SK-N-SH treated with all-trans-retinoic acid at 6 μM for 48 hours (cell line): ENCODE measurements around the gene ALG9.

ENCODE experiments used
- ATAC-seq: fragments of 200-7000 bp; cut with Tn5 transposase; 3 replicates; pipeline ENCODE4 v1.9.1; 2020; ENCODE audit warnings: mild to moderate bottlenecking, moderate library complexity
- ARNTL ChIP-seq: fragments of 450-650 bp; formaldehyde crosslinking; IDR thresholded peaks from 2 replicates; pipeline ENCODE4 v1.5.0; 2020; ENCODE audit warnings: low read depth, mild to moderate bottlenecking, moderate library complexity, borderline replicate concordance
- BACH2 ChIP-seq: fragments of 250-450 bp; sonication (Bioruptor Pico); IDR thresholded peaks from 2 replicates; pipeline ENCODE4 v1.9.0; 2021; ENCODE audit warnings: mild to moderate bottlenecking, borderline replicate concordance
- CREB5 ChIP-seq: fragments of 250-450 bp; sonication (Bioruptor Pico); IDR thresholded peaks from 2 replicates; pipeline ENCODE4 v1.5.1; 2020; ENCODE audit warnings: low read depth, mild to moderate bottlenecking, moderate library complexity
- CSDC2 ChIP-seq: fragments of 250-450 bp; sonication (Bioruptor Pico); IDR thresholded peaks from 2 replicates; pipeline ENCODE4 v1.5.0; 2020; ENCODE audit warnings: mild to moderate bottlenecking, moderate library complexity
- CSRNP3 ChIP-seq: fragments of 250-450 bp; sonication (Bioruptor Pico); IDR thresholded peaks from 2 replicates; pipeline ENCODE4 v1.5.1; 2021; ENCODE audit warnings: mild to moderate bottlenecking, moderate library complexity
- ESRRG ChIP-seq: fragments of 250-450 bp; sonication (Bioruptor Pico); IDR thresholded peaks from 2 replicates; pipeline ENCODE4 v1.6.1; 2021; ENCODE audit warnings: mild to moderate bottlenecking
- GLIS3 ChIP-seq: fragments of 250-450 bp; sonication (Bioruptor Pico); IDR thresholded peaks from 2 replicates; pipeline ENCODE4 v1.5.0; 2020; ENCODE audit warnings: mild to moderate bottlenecking, moderate library complexity
- ISL1 ChIP-seq: fragments of 250-450 bp; sonication (Bioruptor Pico); IDR thresholded peaks from 2 replicates; pipeline ENCODE4 v2.1.2; 2022; ENCODE audit warnings: mild to moderate bottlenecking, moderate library complexity
- OSR1 ChIP-seq: fragments of 250-450 bp; sonication (Bioruptor Pico); IDR thresholded peaks from 2 replicates; pipeline ENCODE4 v1.8.0; 2022; ENCODE audit warnings: moderate library complexity, mild to moderate bottlenecking, inconsistent platforms
- PATZ1 ChIP-seq: fragments of 250-450 bp; sonication (Bioruptor Pico); IDR thresholded peaks from 2 replicates; pipeline ENCODE4 v1.8.0; 2020; ENCODE audit warnings: mild to moderate bottlenecking, moderate library complexity, borderline replicate concordance
- POU6F1 ChIP-seq: fragments of 250-450 bp; sonication (Bioruptor Pico); IDR thresholded peaks from 2 replicates; pipeline ENCODE4 v1.8.0; 2021; ENCODE audit warnings: low read depth, mild to moderate bottlenecking, moderate library complexity, borderline replicate concordance
- PPARA ChIP-seq: fragments of 250-450 bp; sonication (Bioruptor Pico); IDR thresholded peaks from 2 replicates; pipeline ENCODE4 v1.5.0; 2020; ENCODE audit warnings: mild to moderate bottlenecking, borderline replicate concordance
- RARB ChIP-seq: fragments of 250-450 bp; sonication (Bioruptor Pico); IDR thresholded peaks from 2 replicates; pipeline ENCODE4 v1.8.0; 2021; ENCODE audit warnings: mild to moderate bottlenecking, moderate library complexity
- SNAI2 ChIP-seq: fragments of 250-450 bp; sonication (Bioruptor Pico); IDR thresholded peaks from 2 replicates; pipeline ENCODE4 v1.5.0; 2020; ENCODE audit warnings: mild to moderate bottlenecking, moderate library complexity
- TOX ChIP-seq: fragments of 250-450 bp; sonication (Bioruptor Pico); IDR thresholded peaks from 2 replicates; pipeline ENCODE4 v1.8.0; 2021; ENCODE audit warnings: mild to moderate bottlenecking, moderate library complexity, borderline replicate concordance
- TSHZ2 ChIP-seq: fragments of 250-450 bp; sonication (Bioruptor Pico); IDR thresholded peaks from 2 replicates; pipeline ENCODE4 v1.5.0; 2020; ENCODE audit warnings: mild to moderate bottlenecking, moderate library complexity
- ZC3H10 ChIP-seq: fragments of 250-450 bp; sonication (Bioruptor Pico); IDR thresholded peaks from 2 replicates; pipeline ENCODE4 v1.5.1; 2021; ENCODE audit warnings: mild to moderate bottlenecking, moderate library complexity
- ZFP3 ChIP-seq: fragments of 250-450 bp; sonication (Bioruptor Pico); IDR thresholded peaks from 2 replicates; pipeline ENCODE4 v1.5.0; 2020; ENCODE audit warnings: mild to moderate bottlenecking, moderate library complexity
- ZFP30 ChIP-seq: fragments of 450-650 bp; formaldehyde crosslinking; IDR thresholded peaks from 2 replicates; pipeline ENCODE4 v1.5.0; 2022; ENCODE audit warnings: mild to moderate bottlenecking, moderate library complexity
- ZNF565 ChIP-seq: fragments of 450-650 bp; formaldehyde crosslinking; conservative IDR thresholded peaks from 2 replicates; pipeline ENCODE4 v1.5.0; 2020; ENCODE audit warnings: low read depth, mild to moderate bottlenecking, moderate library complexity
- ZNF70 ChIP-seq: fragments of 450-650 bp; formaldehyde crosslinking; IDR thresholded peaks from 2 replicates; pipeline ENCODE4 v1.5.0; 2020; ENCODE audit warnings: mild to moderate bottlenecking, moderate library complexity
- ZNF8 ChIP-seq: fragments of 450-650 bp; formaldehyde crosslinking; IDR thresholded peaks from 2 replicates; pipeline ENCODE4 v1.5.0; 2020; ENCODE audit warnings: mild to moderate bottlenecking, moderate library complexity

ALG9 gene

GRCh38 chr11:111855506-111855905, 15.9 kb downstream of the ALG9 start:
- TF ChIP-seq CSDC2 (CRISPR knock-in tag) (no peak), ARNTL (CRISPR knock-in tag) (no peak), TSHZ2 (CRISPR knock-in tag) (no peak), PATZ1 (CRISPR knock-in tag) (no peak), RARB (CRISPR knock-in tag) (no peak), ZNF8 (no peak), BACH2 (CRISPR knock-in tag) (no peak), ESRRG (CRISPR knock-in tag) (no peak), PPARA (CRISPR knock-in tag) (no peak), ZFP3 (CRISPR knock-in tag) (no peak), TOX (CRISPR knock-in tag) (no peak), ZC3H10 (CRISPR knock-in tag) (no peak), CSRNP3 (CRISPR knock-in tag) (no peak), SNAI2 (no peak), ZNF565 (CRISPR knock-in tag) (no peak), OSR1 (CRISPR knock-in tag) (no peak), ZFP30 (CRISPR knock-in tag) (no peak), CREB5 (CRISPR knock-in tag) (no peak), ISL1 (no peak), POU6F1 (CRISPR knock-in tag) (no peak)

GRCh38 chr11:111852103-111852502, 19.3 kb downstream of the ALG9 start:
- no peak for TF ChIP-seq ARNTL (CRISPR knock-in tag)
- no peak for ATAC-seq

More at GRCh38 chr11:111855506-111855905, 15.9 kb downstream of the ALG9 start:
- no peak for ATAC-seq

- no peak for TF ChIP-seq RARB (CRISPR knock-in tag)
- ATAC-seq = peak; percentile 65
These were observed 19.7 kb downstream of the ALG9 start for GRCh38 chr11:111851636-111852035.

- TF ChIP-seq ZFP30 (CRISPR knock-in tag) = no peak
- TF ChIP-seq RARB (CRISPR knock-in tag) = no peak
- TF ChIP-seq ARNTL (CRISPR knock-in tag) = no peak
- no peak for TF ChIP-seq CSDC2 (CRISPR knock-in tag)
- no peak for TF ChIP-seq GLIS3
- TF ChIP-seq ZNF70 (CRISPR knock-in tag) = no peak
- no peak for TF ChIP-seq TOX (CRISPR knock-in tag)
- no peak for TF ChIP-seq PATZ1 (CRISPR knock-in tag)
- no peak for ATAC-seq
These were observed 20.3 kb downstream of the ALG9 start for GRCh38 chr11:111851067-111851466.
